HG03354 (cell line): ENCODE measurements around the gene ATXN7L3.
"Not testable (repeated sequence)": the region's sequence is repeated elsewhere in the genome, so short reads cannot be mapped to it uniquely, and the experiment has no call there.

Experiments
- ATAC-seq: cut with Tn5 transposase; IDR thresholded peaks from one replicate; pipeline ENCODE4 v1.9.1; 2021; ENCODE audit warnings: mild to moderate bottlenecking; ENCODE audit not compliant: unreplicated experiment, poor library complexity, severe bottlenecking

The ATXN7L3 gene

GRCh38 chr17:44178133-44178532 lies 21.6 kb downstream of the ATXN7L3 start:
- ATAC-seq: no peak

- ATAC-seq: no peak
Observed at GRCh38 chr17:44177640-44178039, 22.0 kb downstream of the ATXN7L3 start.

- no peak for ATAC-seq
Observed at GRCh38 chr17:44176671-44177501, 22.8 kb downstream of the ATXN7L3 start.

- ATAC-seq: no peak
Observed at GRCh38 chr17:44176257-44176656, 23.4 kb downstream of the ATXN7L3 start.

GRCh38 chr17:44174427-44174826 lies 25.3 kb downstream of the ATXN7L3 start:
- ATAC-seq: no peak

- no peak for ATAC-seq
Observed at GRCh38 chr17:44171931-44172455, 27.7 kb downstream of the ATXN7L3 start.

GRCh38 chr17:44170499-44171201 lies 29.0 kb downstream of the ATXN7L3 start, which contains the start of gene ASB16:
ASB16 (plus strand) TSS chr17:44170704; CDS start chr17:44170790, 86 bp downstream.
- no peak for ATAC-seq

GRCh38 chr17:44170135-44170498 lies 29.6 kb downstream of the ATXN7L3 start:
- no peak for ATAC-seq

- no peak for ATAC-seq
Observed at GRCh38 chr17:44167181-44167861, 32.4 kb downstream of the ATXN7L3 start.

- ATAC-seq: no peak
Observed at GRCh38 chr17:44164476-44164875, 35.2 kb downstream of the ATXN7L3 start.

- no peak for ATAC-seq
Observed at GRCh38 chr17:44159519-44160210, 40.0 kb downstream of the ATXN7L3 start.

GRCh38 chr17:44155488-44155887 lies 44.2 kb downstream of the ATXN7L3 start:
- no peak for ATAC-seq

- ATAC-seq: no peak
Observed at GRCh38 chr17:44152875-44153274, 46.8 kb downstream of the ATXN7L3 start.

- no peak for ATAC-seq
Observed at GRCh38 chr17:44149750-44150329, 49.8 kb downstream of the ATXN7L3 start.

- ATAC-seq: not testable (repeated sequence)
Observed at GRCh38 chr17:44149066-44149465, 50.6 kb downstream of the ATXN7L3 start.

GRCh38 chr17:44147812-44148211 lies 51.9 kb downstream of the ATXN7L3 start:
- no peak for ATAC-seq

GRCh38 chr17:44146375-44147346 lies 53.0 kb downstream of the ATXN7L3 start:
- no peak for ATAC-seq
